HG03342 (cell line): Measurements from ENCODE around the gene KRTAP5-1.
"Not testable (repeated sequence)": the region's sequence is repeated elsewhere in the genome, so short reads cannot be mapped to it uniquely, and the experiment has no call there.

Experiments
- ATAC-seq: cut with Tn5 transposase; IDR thresholded peaks from one replicate; pipeline ENCODE4 v1.9.1; 2021; ENCODE audit warnings: mild to moderate bottlenecking, moderate library complexity; ENCODE audit not compliant: unreplicated experiment

The KRTAP5-1 gene

GRCh38 chr11:1584661-1585370 lies at the start of gene KRTAP5-1:
TSS of gene KRTAP5-1 (minus strand) at chr11:1585283. CDS start at chr11:1585249, 34 bp downstream.
- not testable (repeated sequence) for ATAC-seq

GRCh38 chr11:1633864-1634263 lies 48.8 kb upstream of the KRTAP5-1 start:
- ATAC-seq, result no peak

GRCh38 chr11:1632053-1632714 lies 47.1 kb upstream of the KRTAP5-1 start:
- no peak for ATAC-seq

GRCh38 chr11:1631066-1631568 lies 46.0 kb upstream of the KRTAP5-1 start:
- ATAC-seq, result no peak

GRCh38 chr11:1630271-1630670 lies 45.2 kb upstream of the KRTAP5-1 start:
- ATAC-seq, result no peak

GRCh38 chr11:1629326-1630185 lies 44.5 kb upstream of the KRTAP5-1 start, which contains the start of gene KRTAP5-5:
TSS of gene KRTAP5-5 (plus strand) at chr11:1629775. CDS start at chr11:1629841, 66 bp downstream.
- no peak for ATAC-seq

GRCh38 chr11:1628506-1629325 lies 43.6 kb upstream of the KRTAP5-1 start:
- no peak for ATAC-seq

GRCh38 chr11:1625541-1625940 lies 40.5 kb upstream of the KRTAP5-1 start:
- no peak for ATAC-seq

GRCh38 chr11:1624621-1625020 lies 39.5 kb upstream of the KRTAP5-1 start:
- ATAC-seq, result no peak

- ATAC-seq, result no peak
These were observed 38.6 kb upstream of the KRTAP5-1 start for GRCh38 chr11:1623716-1624115.

- ATAC-seq, result no peak
These were observed 37.0 kb upstream of the KRTAP5-1 start, which contains the start of gene KRTAP5-4 for GRCh38 chr11:1622086-1622485. TSS of gene KRTAP5-4 (minus strand) at chr11:1622138. CDS start at chr11:1622093, 45 bp downstream.

- ATAC-seq, result no peak
These were observed 34.4 kb upstream of the KRTAP5-1 start for GRCh38 chr11:1619449-1619848.

GRCh38 chr11:1618231-1618630 lies 33.1 kb upstream of the KRTAP5-1 start:
- no peak for ATAC-seq

- no peak for ATAC-seq
These were observed 23.3 kb upstream of the KRTAP5-1 start, which contains the start of gene KRTAP5-3 for GRCh38 chr11:1608363-1608762. TSS of gene KRTAP5-3 (minus strand) at chr11:1608463. CDS start at chr11:1608385, 78 bp downstream.

- not testable (repeated sequence) for ATAC-seq
These were observed 22.8 kb upstream of the KRTAP5-1 start for GRCh38 chr11:1607901-1608300.

GRCh38 chr11:1607156-1607845 lies 22.2 kb upstream of the KRTAP5-1 start:
- not testable (repeated sequence) for ATAC-seq

GRCh38 chr11:1605923-1606322 lies 20.8 kb upstream of the KRTAP5-1 start:
- ATAC-seq, result peak; percentile 84

- ATAC-seq, result no peak
These were observed 19.6 kb upstream of the KRTAP5-1 start for GRCh38 chr11:1604711-1605110.

GRCh38 chr11:1604181-1604580 lies 19.1 kb upstream of the KRTAP5-1 start:
- no peak for ATAC-seq
